ENCODE data around the gene LINGO1. TPM values are rescaled to one million over a fixed set of nuclear protein-coding genes. Genes with fewer than 3 reads are reported as not detected.

Gene LINGO1
- total RNA-seq, 2 donors from 2014 or later = 0.78 to 0.99 TPM

DNA sequence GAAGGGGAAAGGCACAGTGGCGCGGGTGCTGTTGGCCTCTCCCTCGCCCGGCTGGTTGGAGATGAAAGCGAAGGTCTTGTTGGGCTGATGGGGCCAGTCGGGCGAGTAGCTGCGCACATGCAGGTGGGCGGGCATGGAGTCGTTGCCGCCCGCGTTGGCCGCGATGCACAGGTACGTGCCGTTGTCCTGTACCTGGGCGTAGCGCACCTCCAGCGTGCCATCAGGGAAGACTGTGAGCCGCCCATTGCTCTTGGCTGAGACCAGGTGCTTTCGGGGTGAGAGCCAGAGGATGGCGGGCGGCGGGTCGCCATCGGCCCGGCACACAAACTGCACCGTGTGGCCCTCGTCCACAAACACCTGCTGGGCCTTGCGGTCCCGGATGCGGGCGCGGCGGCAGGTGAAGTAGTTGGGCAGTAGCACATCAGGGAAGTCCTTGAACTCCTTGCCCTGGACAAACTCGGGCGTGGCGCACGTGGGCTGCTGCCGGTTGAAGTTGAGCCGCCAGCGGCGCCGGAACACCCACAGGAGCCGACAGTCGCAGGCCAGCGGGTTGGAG, 18.4 kb downstream of the LINGO1 start:
- no peaks in the 10 kb centered on the region for H3K9me3 ChIP-seq
- H3K27ac ChIP-seq = no peak overlapping the region
- H3K4me1 ChIP-seq = peaks cover 11% of the 10 kb centered on the region
- intact Hi-C loops (cut with DNase I) = no loop called here
- no peak overlapping the region for H3K4me3 ChIP-seq
- no peak for TF ChIP-seq POLR2A (IDR thresholded peaks at IDR 0.05)
- TF ChIP-seq, protein P1, sequence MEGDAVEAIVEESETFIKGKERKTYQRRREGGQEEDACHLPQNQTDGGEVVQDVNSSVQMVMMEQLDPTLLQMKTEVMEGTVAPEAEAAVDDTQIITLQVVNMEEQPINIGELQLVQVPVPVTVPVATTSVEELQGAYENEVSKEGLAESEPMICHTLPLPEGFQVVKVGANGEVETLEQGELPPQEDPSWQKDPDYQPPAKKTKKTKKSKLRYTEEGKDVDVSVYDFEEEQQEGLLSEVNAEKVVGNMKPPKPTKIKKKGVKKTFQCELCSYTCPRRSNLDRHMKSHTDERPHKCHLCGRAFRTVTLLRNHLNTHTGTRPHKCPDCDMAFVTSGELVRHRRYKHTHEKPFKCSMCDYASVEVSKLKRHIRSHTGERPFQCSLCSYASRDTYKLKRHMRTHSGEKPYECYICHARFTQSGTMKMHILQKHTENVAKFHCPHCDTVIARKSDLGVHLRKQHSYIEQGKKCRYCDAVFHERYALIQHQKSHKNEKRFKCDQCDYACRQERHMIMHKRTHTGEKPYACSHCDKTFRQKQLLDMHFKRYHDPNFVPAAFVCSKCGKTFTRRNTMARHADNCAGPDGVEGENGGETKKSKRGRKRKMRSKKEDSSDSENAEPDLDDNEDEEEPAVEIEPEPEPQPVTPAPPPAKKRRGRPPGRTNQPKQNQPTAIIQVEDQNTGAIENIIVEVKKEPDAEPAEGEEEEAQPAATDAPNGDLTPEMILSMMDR (IDR thresholded peaks at IDR 0.05) = no peak
- ATAC-seq (no peak), DNase-seq (no peak)
- no peaks in the 10 kb centered on the region for H3K36me3 ChIP-seq (replicated peaks in 1 of 2; ENCODE audit: insufficient read depth in 1 of 2, low read depth in 2 of 2)
- H3K27me3 ChIP-seq = no peaks in the 10 kb centered on the region
- 95 to 97% methylated on average over 29 to 41 of the region's 48 CpGs for WGBS, 2 donors

DNA sequence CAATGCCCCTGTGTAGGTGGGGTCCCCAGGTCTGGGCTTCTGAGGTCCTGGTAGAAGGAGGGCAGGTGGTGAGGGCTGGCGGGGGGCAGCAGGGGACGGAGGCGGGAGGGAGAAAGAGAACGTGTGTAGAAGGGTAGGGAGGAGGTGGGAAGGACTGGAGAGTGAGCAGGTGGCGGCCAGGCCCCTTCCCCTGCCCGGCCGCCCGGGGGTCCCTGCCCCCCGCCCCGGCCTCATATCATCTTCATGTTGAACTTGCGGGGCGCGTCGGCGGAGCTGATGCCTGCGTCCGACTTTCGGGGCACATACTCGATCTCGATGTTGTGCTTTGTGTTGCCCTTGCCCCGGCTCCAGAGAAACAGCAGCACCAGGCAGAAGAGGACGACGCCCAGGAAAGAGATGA, 18.9 kb downstream of the LINGO1 start:
- H3K27ac ChIP-seq = no peak overlapping the region
- DNase-seq (no peak), ATAC-seq (no peak)
- H3K27me3 ChIP-seq = no peaks in the 10 kb centered on the region
- H3K9me3 ChIP-seq = no peaks in the 10 kb centered on the region
- TF ChIP-seq, protein P1 (IDR thresholded peaks at IDR 0.05) = no peak
- TF ChIP-seq POLR2A (IDR thresholded peaks at IDR 0.05) = no peak
- intact Hi-C loops (cut with DNase I) = no loop called here
- H3K4me1 ChIP-seq = peaks cover 11% of the 10 kb centered on the region
- WGBS, 2 donors = 89 to 91% methylated on average over 22 to 23 of the region's 23 CpGs
- no peak overlapping the region for H3K4me3 ChIP-seq
- no peaks in the 10 kb centered on the region for H3K36me3 ChIP-seq (replicated peaks in 1 of 2; ENCODE audit: insufficient read depth in 1 of 2, low read depth in 2 of 2)

DNA sequence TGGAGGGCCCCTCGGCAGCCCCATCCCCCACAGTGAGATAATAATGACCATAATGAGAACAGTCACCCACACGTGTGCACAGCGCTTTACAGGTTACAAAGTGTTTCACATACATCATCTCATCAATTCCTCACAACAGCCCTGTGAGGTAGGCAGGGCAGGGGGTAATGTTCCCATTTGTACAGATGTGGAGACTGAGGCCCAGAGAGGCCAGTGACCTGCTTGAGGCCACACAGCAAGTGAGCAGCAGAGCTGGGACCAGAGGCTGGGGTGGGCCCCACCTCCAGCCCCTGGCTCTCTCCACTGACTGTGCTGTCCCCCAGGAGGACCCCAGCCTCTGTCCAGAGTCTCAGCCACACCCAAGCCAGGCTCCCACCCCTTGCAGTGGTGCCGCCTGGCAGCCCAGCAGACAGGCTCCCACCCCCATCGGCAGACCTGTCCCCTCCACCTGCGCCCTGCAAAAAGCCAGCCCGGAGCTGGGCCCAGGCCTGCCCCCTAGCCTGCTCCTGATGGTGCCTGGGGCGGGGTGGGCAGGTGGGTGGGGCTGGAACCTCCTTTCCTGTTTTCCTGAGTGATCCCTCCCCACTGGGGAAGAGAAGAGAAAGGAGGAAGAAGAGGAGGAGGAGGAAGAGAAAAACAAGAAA, 19.6 kb downstream of the LINGO1 start:
- WGBS, 2 donors = 84 to 85% methylated on average over 5 to 7 of the region's 8 CpGs

DNA sequence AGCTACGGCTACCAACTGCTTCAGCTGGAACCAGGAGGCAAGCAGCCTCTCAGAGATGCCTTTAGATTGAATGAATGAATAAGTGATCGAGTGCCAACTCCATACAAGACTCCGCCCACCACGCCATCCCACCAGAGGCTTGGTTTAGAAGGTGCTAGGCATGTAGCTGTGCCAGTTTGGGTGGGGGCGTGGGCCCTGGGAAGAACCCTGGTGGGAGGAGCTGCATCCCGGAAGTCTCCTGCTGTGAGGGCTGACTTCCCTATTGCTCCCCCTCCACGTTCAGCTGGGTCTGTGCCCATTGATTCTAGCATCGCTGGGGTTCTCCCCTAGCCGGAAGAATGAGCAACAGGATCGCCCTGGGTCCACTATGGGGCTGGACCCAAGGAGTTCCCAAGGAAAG, 20.9 kb downstream of the LINGO1 start:
- Histone ChIP-seq H3K9me3 (no peaks in the 10 kb centered on the region), H3K36me3 (replicated peaks in 1 of 2; ENCODE audit: insufficient read depth in 1 of 2, low read depth in 2 of 2) (no peaks in the 10 kb centered on the region), H3K4me1 (peaks cover 5% of the 10 kb centered on the region), H3K27ac (no peak overlapping the region), H3K27me3 (no peaks in the 10 kb centered on the region), H3K4me3 (no peak overlapping the region)
- DNase-seq (peak; percentile 15 to 45 (median 26)), ATAC-seq (peak; percentile 45)
- intact Hi-C loops (cut with DNase I) = no loop called here
- TF ChIP-seq, protein P1 (IDR thresholded peaks at IDR 0.05) = no peak
- no peak for TF ChIP-seq POLR2A (IDR thresholded peaks at IDR 0.05)
- 55 to 62% methylated on average over 9 to 10 of the region's 10 CpGs for WGBS, 2 donors

More for the DNA sequence above, 19.6 kb downstream of the LINGO1 start:
- H3K4me3 ChIP-seq = no peak overlapping the region
- intact Hi-C loops (cut with DNase I) = no loop called here
- DNase-seq = no peak
- no peak for TF ChIP-seq POLR2A (IDR thresholded peaks at IDR 0.05)
- TF ChIP-seq, protein P1 (IDR thresholded peaks at IDR 0.05) = no peak
- no peaks in the 10 kb centered on the region for H3K36me3 ChIP-seq (replicated peaks in 1 of 2; ENCODE audit: insufficient read depth in 1 of 2, low read depth in 2 of 2)
- no peak overlapping the region for H3K27ac ChIP-seq
- ATAC-seq = no peak
- H3K27me3 ChIP-seq = no peaks in the 10 kb centered on the region
- H3K9me3 ChIP-seq = no peaks in the 10 kb centered on the region
- H3K4me1 ChIP-seq = peaks cover 11% of the 10 kb centered on the region

DNA sequence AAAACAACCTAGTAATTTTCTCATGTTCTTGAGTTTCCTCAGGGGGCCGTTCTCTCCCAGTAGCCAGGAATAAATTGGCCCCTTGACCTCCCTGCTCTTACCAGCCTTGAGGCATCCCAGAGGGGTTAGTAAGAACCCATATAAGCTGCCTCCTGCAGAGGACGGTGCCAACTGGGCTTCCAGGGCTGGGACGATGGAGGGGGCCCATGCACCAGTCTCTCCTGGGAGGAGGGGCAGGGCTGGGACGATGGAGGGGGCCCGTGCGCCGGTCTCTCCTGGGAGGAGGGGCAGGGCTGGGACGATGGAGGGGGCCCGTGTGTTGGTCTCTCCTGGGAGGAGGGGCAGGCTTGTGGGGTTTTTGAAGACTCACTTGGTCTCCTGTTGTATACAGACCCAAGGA, 22.0 kb downstream of the LINGO1 start:
- 40 to 67% methylated on average over 1 to 9 of the region's 9 CpGs for WGBS, 2 donors
- H3K4me3 ChIP-seq = no peak overlapping the region
- peaks cover 5% of the 10 kb centered on the region for H3K4me1 ChIP-seq
- DNase-seq (no peak), ATAC-seq (no peak)
- no peaks in the 10 kb centered on the region for H3K36me3 ChIP-seq (replicated peaks in 1 of 2; ENCODE audit: insufficient read depth in 1 of 2, low read depth in 2 of 2)
- intact Hi-C loops (cut with DNase I) = no loop called here
- no peak overlapping the region for H3K27ac ChIP-seq
- no peaks in the 10 kb centered on the region for H3K9me3 ChIP-seq
- TF ChIP-seq, protein P1 (IDR thresholded peaks at IDR 0.05) = no peak
- no peak for TF ChIP-seq POLR2A (IDR thresholded peaks at IDR 0.05)
- no peaks in the 10 kb centered on the region for H3K27me3 ChIP-seq
